B cell (primary cell): Measurements from ENCODE around the gene VPS13D. TPM values are rescaled to one million over a fixed set of nuclear protein-coding genes. Genes with fewer than 3 reads are reported as not detected.

Source experiments
- ATAC-seq: fragments of 200-7000 bp; cut with Tn5 transposase; one replicate; pipeline ENCODE4 v1.10.0; 2021; ENCODE audit warnings: low read depth, mild to moderate bottlenecking, moderate number of reproducible peaks, moderate library complexity
- CTCF ChIA-PET: fragments of 350-600 bp; sonication (Branson Sonifier 250); formaldehyde crosslinking; loops from one replicate; lab custom pipeline; 2021; ENCODE audit warnings: antibody characterized with exemption, inconsistent platforms; lab: Charles Lee
- POLR2A ChIA-PET: fragments of 350-600 bp; sonication (Branson Sonifier 250); formaldehyde crosslinking; loops from one replicate; lab custom pipeline; 2021; ENCODE audit warnings: antibody characterized with exemption; lab: Charles Lee
- DNase-seq: peaks from one replicate; pipeline ENCODE4 v3.0.0; 2013
- H2AFZ ChIP-seq: 2 replicates; pipeline ENCODE4 v1.6.1; 2012; ENCODE audit warnings: mild to moderate bottlenecking, low read depth, low read length; ENCODE audit not compliant: insufficient read depth, poor library complexity, severe bottlenecking
- H3K27ac ChIP-seq, 2 donors: 1 replicate in 1 of 2; 2 replicates in 1 of 2; pipeline ENCODE4 v1.5.1; 2012 to 2013; ENCODE audit warnings: low read length in 2 of 2, mild to moderate bottlenecking in 2 of 2, moderate library complexity in 1 of 2
- H3K27me3 ChIP-seq, 4 experiments: fragments of 200-600 bp in 1 of 4; sonication (generic) in 1 of 4; replicated peaks in 1 of 4; 1 replicate in 2 of 4; 2 replicates in 2 of 4; pipeline versions ENCODE4 v1.6.1 to v1.7.0; 2013 to 2016; ENCODE audit warnings: low read length in 3 of 4, mild to moderate bottlenecking in 2 of 4, mixed read lengths in 1 of 4, moderate library complexity in 1 of 4; ENCODE audit not compliant: insufficient read depth in 4 of 4, control insufficient read depth in 3 of 4; ENCODE audit errors: control extremely low read depth in 1 of 4
- H3K36me3 ChIP-seq, 2 experiments: replicated peaks in 1 of 2; 1 replicate in 1 of 2; 2 replicates in 1 of 2; pipeline versions ENCODE4 v1.6.1 to v1.7.1; 2013; ENCODE audit warnings: low read length in 1 of 2; ENCODE audit not compliant: insufficient read depth in 2 of 2, control insufficient read depth in 1 of 2; ENCODE audit errors: control extremely low read depth in 1 of 2, extremely low read depth in 1 of 2
- H3K4me1 ChIP-seq, 2 donors: fragments of 200-600 bp in 1 of 2; sonication (generic) in 1 of 2; 1 replicate in 1 of 2; 2 replicates in 1 of 2; pipeline versions ENCODE4 v1.5.1 to v1.6.1; 2013 to 2017; ENCODE audit warnings: low read length in 2 of 2; ENCODE audit not compliant: control insufficient read depth in 2 of 2, insufficient read depth in 2 of 2
- H3K4me2 ChIP-seq: replicated peaks from 2 replicates; pipeline ENCODE3; 2012; ENCODE audit warnings: mild to moderate bottlenecking, low read depth, low read length; ENCODE audit not compliant: poor library complexity, severe bottlenecking
- H3K4me3 ChIP-seq, 5 experiments: fragments of 200-600 bp in 1 of 5; sonication (generic) in 1 of 5; 1 replicate in 3 of 5; 2 replicates in 2 of 5; pipeline versions ENCODE4 v1.5.1 to v1.7.0; 2011 to 2016; ENCODE audit warnings: low read length in 4 of 5, mild to moderate bottlenecking in 4 of 5, low read depth in 2 of 5, control low read depth in 1 of 5, moderate library complexity in 1 of 5; ENCODE audit not compliant: insufficient read depth in 1 of 5; ENCODE audit errors: control extremely low read depth in 1 of 5, extremely low read depth in 1 of 5
- H3K79me2 ChIP-seq: fragments of 200-600 bp; sonication (generic); one replicate; pipeline ENCODE4 v1.6.0; 2016; ENCODE audit warnings: low read length; ENCODE audit not compliant: control insufficient read depth, insufficient read depth
- H3K9ac ChIP-seq: fragments of 200-600 bp; sonication (generic); 2 replicates; pipeline ENCODE4 v1.6.1; 2017; ENCODE audit warnings: mild to moderate bottlenecking, low read length, moderate library complexity
- H3K9me3 ChIP-seq, 3 donors: one replicate each; pipeline versions ENCODE4 v1.6.1 to v1.7.1; 2013; ENCODE audit warnings: low read length in 2 of 3; ENCODE audit not compliant: control insufficient read depth in 2 of 3, insufficient read depth in 1 of 3; ENCODE audit errors: control extremely low read depth in 1 of 3
- H4K20me1 ChIP-seq: 2 replicates; pipeline ENCODE4 v1.6.0; 2012; ENCODE audit warnings: mild to moderate bottlenecking, low read length; ENCODE audit not compliant: insufficient read depth, control insufficient read depth, poor library complexity, severe bottlenecking
- H3K27ac Mint-ChIP-seq: one replicate; pipeline ENCODE4 v1.8.0; 2021; ENCODE audit warnings: mixed read lengths
- H3K27me3 Mint-ChIP-seq: one replicate; pipeline ENCODE4 v1.8.0; 2021; ENCODE audit warnings: mixed read lengths
- H3K4me1 Mint-ChIP-seq: one replicate; pipeline ENCODE4 v1.8.0; 2021; ENCODE audit warnings: mixed read lengths
- H3K4me3 Mint-ChIP-seq: one replicate; pipeline ENCODE4 v1.8.0; 2021; ENCODE audit warnings: mixed read lengths
- H3K9me3 Mint-ChIP-seq: one replicate; pipeline ENCODE4 v1.8.0; 2022; ENCODE audit warnings: mixed read lengths; ENCODE audit not compliant: insufficient read depth
- EZH2 ChIP-seq: IDR thresholded peaks from 2 replicates; pipeline ENCODE4 v1.6.1; 2012; ENCODE audit warnings: borderline replicate concordance, low read depth, mild to moderate bottlenecking, moderate library complexity, low read length; ENCODE audit not compliant: insufficient read depth, poor library complexity, severe bottlenecking
- whole genome bisulfite sequencing: methylation state at CpG from one replicate; pipeline ENCODE4 v1.1.5; 2013; ENCODE audit warnings: missing lambda C conversion rate; ENCODE audit not compliant: insufficient coverage; 5-methylcytosine and 5-hydroxymethylcytosine counted together
- intact Hi-C: fragments of 100-400 bp; cut with micrococcal nuclease; formaldehyde crosslinking; loops from one replicate; pipeline ENCODE4 v1.10.0; 2022
- polyA plus RNA-seq: library from polyadenylated mRNA; depleted of rRNA; stranded (reverse); fragments of >200 nt; gene quantifications from 2 replicates; pipeline ENCODE4 v1.2.3, GENCODE V29; 2012
- total RNA-seq, 2 donors: library from RNA; stranded (reverse); fragments of 120-200 nt in 1 of 2; gene quantifications; 1 replicate in 1 of 2; 2 replicates in 1 of 2; pipeline versions ENCODE4 v1.2.3 to v1.2.4, GENCODE V29; 2013 to 2022
- TF ChIP-seq, protein P1 (sequence below): fragments of 200-600 bp; IDR thresholded peaks from one replicate; pipeline ENCODE4 v1.8.0; 2022; ENCODE audit warnings: antibody characterized with exemption, mild to moderate bottlenecking

VPS13D gene
- total and polyA plus RNA-seq, 2 donors (not counting 1 experiment from before 2014, with no cell fraction given) = 29.9 to 104 TPM

DNA sequence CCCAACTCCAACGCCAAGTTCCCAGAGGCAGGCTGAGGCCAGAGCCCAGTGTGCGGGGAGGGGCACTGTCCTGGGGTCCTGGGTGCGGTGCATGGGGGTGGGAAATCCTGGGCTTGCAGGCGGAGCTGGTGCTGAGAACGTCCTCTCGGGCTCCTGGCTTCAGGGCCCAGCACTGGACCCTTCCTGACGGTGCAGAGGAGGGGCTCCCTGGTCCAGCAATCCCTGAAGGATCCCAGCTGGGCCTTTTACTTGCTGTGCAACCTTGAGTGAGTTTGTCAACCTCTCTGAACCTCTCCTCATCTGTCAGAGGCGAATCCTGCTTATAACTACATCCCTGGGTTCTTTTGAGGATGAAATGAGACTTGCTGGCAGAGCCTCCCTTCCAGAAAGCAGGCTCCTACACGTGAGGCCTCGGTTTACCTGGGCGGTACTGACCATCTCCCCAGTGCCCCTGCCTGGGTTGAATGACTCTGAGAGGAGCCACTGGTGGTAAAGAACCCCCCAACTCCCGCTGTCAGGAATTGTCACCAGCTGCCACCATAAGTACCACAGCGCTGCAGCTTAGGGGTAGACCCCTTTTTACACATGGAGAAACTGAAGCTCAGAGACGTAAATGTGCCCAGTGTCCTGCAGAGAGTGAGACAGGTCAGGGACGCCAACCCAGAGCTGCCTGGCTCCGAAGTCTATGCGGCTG is 310.9 kb downstream of the VPS13D start:
- H3K4me3 ChIP-seq = no peak overlapping the region
- WGBS = 86% methylated on average over 15 of the region's 17 CpGs
- Mint-ChIP-seq H3K4me3 (no peak overlapping the region), H3K4me1 (no peaks in the 10 kb centered on the region), H3K27me3 (peaks cover 23% of the 10 kb centered on the region), H3K27ac (no peak overlapping the region), H3K9me3 (peaks cover 12% of the 10 kb centered on the region)
- H3K79me2 ChIP-seq = no peaks in the 10 kb centered on the region
- no peaks in the 10 kb centered on the region for H3K36me3 ChIP-seq
- no peak for DNase-seq
- ChIA-PET CTCF (no interaction called here), POLR2A (no interaction called here)
- no peak overlapping the region for H3K9ac ChIP-seq
- H3K27me3 ChIP-seq = peaks cover 0 to 10% (median 0%) of the 10 kb centered on the region in 4 experiments
- H3K4me2 ChIP-seq = no peak overlapping the region
- no peak overlapping the region for H3K27ac ChIP-seq
- H4K20me1 ChIP-seq = no peaks in the 10 kb centered on the region
- no peak for ATAC-seq
- H3K4me1 ChIP-seq = no peaks in the 10 kb centered on the region
- H2AFZ ChIP-seq = no peak overlapping the region
- TF ChIP-seq, protein P1, sequence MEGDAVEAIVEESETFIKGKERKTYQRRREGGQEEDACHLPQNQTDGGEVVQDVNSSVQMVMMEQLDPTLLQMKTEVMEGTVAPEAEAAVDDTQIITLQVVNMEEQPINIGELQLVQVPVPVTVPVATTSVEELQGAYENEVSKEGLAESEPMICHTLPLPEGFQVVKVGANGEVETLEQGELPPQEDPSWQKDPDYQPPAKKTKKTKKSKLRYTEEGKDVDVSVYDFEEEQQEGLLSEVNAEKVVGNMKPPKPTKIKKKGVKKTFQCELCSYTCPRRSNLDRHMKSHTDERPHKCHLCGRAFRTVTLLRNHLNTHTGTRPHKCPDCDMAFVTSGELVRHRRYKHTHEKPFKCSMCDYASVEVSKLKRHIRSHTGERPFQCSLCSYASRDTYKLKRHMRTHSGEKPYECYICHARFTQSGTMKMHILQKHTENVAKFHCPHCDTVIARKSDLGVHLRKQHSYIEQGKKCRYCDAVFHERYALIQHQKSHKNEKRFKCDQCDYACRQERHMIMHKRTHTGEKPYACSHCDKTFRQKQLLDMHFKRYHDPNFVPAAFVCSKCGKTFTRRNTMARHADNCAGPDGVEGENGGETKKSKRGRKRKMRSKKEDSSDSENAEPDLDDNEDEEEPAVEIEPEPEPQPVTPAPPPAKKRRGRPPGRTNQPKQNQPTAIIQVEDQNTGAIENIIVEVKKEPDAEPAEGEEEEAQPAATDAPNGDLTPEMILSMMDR = no peak
- TF ChIP-seq EZH2 = no peak
- peaks cover 0 to 14% (median 3%) of the 10 kb centered on the region in 3 donors for H3K9me3 ChIP-seq
- intact Hi-C loops = no loop called here

DNA sequence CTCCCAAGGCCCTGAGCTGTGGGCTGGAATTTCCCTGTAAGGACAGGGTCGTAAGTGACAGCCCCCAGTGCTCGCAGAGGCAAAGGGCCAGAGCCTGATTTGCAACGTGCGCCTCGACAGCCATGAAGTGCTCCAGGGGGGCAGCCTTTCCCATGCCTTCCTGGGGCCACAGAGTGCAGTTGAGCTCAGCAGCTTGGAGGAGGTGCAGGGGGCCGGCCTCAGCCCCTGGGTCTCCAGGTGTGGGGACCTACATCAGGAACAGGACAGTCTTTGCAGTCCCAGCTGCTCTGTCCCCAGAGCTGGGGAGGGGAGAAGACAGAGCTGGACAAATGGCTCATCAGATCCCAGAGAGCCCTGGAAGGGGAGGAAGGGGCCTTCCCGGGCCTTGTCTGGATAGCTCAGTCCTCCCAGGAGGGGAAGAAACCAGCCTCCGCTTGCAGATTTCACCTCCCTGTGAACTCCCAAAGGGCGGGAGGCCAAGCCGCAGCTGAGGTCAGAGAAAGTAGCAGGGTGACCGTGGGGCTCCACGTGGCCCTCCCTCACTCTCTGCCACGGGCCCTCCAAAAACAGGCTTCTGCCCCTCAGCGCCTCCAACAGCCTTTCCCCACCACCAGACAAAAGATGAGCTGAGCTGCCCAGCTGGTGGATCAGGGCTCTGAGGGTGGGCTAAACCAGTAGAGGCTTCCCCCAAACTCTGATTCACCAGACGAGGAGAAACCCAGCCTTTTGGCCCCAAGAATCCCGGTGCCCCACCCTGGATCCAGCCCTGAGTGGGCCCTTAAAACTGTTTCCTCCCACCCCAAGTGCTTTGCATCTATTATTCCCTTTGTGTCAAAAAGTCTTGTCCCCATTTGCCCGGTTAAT is 311.7 kb downstream of the VPS13D start:
- TF ChIP-seq, protein P1 = no peak
- TF ChIP-seq EZH2 = no peak
- ChIA-PET CTCF (no interaction called here), POLR2A (no interaction called here)
- Mint-ChIP-seq H3K27me3 (peaks cover 23% of the 10 kb centered on the region), H3K4me3 (no peak overlapping the region), H3K4me1 (no peaks in the 10 kb centered on the region), H3K27ac (no peak overlapping the region), H3K9me3 (peaks cover 5% of the 10 kb centered on the region)
- Histone ChIP-seq H3K9ac (no peak overlapping the region), H2AFZ (no peak overlapping the region), H3K27ac (no peak overlapping the region), H3K79me2 (no peaks in the 10 kb centered on the region), H4K20me1 (no peaks in the 10 kb centered on the region), H3K9me3 (peaks cover 0 to 14% (median 1%) of the 10 kb centered on the region in 3 donors), H3K36me3 (no peaks in the 10 kb centered on the region), H3K27me3 (peaks cover 0 to 10% (median 0%) of the 10 kb centered on the region in 4 experiments), H3K4me3 (no peak overlapping the region), H3K4me1 (no peaks in the 10 kb centered on the region), H3K4me2 (no peak overlapping the region)
- 75% methylated on average over 17 of the region's 17 CpGs for WGBS
- no peak for DNase-seq
- intact Hi-C loops = no loop called here
- ATAC-seq = no peak
